Keratinocyte (primary cell): ENCODE measurements around the gene THRB.

Experiments used
- EZH2 ChIP-seq: IDR thresholded peaks from one replicate; pipeline ENCODE4 v1.6.1; 2012; ENCODE audit warnings: inconsistent platforms, mild to moderate bottlenecking, low read length, moderate library complexity
- TF ChIP-seq, protein P1 (sequence below), 3 experiments: IDR thresholded peaks in 1 of 3; conservative IDR thresholded peaks in 1 of 3; optimal IDR thresholded peaks in 1 of 3; 2 replicates in 2 of 3; 3 replicates in 1 of 3; pipeline versions ENCODE3 to v1.5.1; 2011; ENCODE audit warnings: low read length in 3 of 3, mild to moderate bottlenecking in 3 of 3, moderate library complexity in 2 of 3, control low read depth in 1 of 3, inconsistent platforms in 1 of 3; ENCODE audit not compliant: insufficient read depth in 2 of 3; ENCODE audit errors: extremely low read depth in 1 of 3

DNA sequence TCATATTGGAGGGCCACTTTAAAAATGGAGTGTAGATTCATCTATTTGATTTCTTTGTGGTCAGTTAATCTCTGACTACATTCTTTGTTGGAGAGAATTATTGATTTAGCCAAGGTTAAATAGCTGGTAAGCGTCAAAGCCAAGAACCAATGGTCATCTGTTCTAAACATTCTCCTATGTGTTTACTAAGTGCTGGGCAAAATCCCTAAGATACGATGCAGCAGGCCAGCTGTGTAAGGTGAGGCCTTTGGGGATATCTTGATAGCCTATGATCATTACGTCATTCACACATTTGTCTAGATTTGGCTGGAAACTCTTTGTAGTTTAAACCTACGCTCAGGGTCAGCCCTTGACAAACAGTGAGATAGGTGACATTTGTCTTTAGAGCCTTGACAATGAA lies 313.4 kb downstream of the THRB start:
- TF ChIP-seq, protein P1, sequence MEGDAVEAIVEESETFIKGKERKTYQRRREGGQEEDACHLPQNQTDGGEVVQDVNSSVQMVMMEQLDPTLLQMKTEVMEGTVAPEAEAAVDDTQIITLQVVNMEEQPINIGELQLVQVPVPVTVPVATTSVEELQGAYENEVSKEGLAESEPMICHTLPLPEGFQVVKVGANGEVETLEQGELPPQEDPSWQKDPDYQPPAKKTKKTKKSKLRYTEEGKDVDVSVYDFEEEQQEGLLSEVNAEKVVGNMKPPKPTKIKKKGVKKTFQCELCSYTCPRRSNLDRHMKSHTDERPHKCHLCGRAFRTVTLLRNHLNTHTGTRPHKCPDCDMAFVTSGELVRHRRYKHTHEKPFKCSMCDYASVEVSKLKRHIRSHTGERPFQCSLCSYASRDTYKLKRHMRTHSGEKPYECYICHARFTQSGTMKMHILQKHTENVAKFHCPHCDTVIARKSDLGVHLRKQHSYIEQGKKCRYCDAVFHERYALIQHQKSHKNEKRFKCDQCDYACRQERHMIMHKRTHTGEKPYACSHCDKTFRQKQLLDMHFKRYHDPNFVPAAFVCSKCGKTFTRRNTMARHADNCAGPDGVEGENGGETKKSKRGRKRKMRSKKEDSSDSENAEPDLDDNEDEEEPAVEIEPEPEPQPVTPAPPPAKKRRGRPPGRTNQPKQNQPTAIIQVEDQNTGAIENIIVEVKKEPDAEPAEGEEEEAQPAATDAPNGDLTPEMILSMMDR (optimal IDR thresholded peaks at IDR 0.05 in 1 of 3, IDR thresholded peaks at IDR 0.05 in 1 of 3, conservative IDR thresholded peaks at IDR 0.05 in 1 of 3; ENCODE audit: extremely low read depth in 1 of 3, insufficient read depth in 2 of 3, low read length in 3 of 3), result no peak
- no peak for TF ChIP-seq EZH2
